SK-N-SH treated with all-trans-retinoic acid at 6 μM for 48 hours (cell line): ENCODE measurements around the gene JAK1.

ENCODE experiments used
- ARNTL ChIP-seq: fragments of 450-650 bp; formaldehyde crosslinking; IDR thresholded peaks from 2 replicates; pipeline ENCODE4 v1.5.0; 2020; ENCODE audit warnings: low read depth, mild to moderate bottlenecking, moderate library complexity, borderline replicate concordance
- CSDC2 ChIP-seq: fragments of 250-450 bp; sonication (Bioruptor Pico); IDR thresholded peaks from 2 replicates; pipeline ENCODE4 v1.5.0; 2020; ENCODE audit warnings: mild to moderate bottlenecking, moderate library complexity
- GLIS3 ChIP-seq: fragments of 250-450 bp; sonication (Bioruptor Pico); IDR thresholded peaks from 2 replicates; pipeline ENCODE4 v1.5.0; 2020; ENCODE audit warnings: mild to moderate bottlenecking, moderate library complexity
- PATZ1 ChIP-seq: fragments of 250-450 bp; sonication (Bioruptor Pico); IDR thresholded peaks from 2 replicates; pipeline ENCODE4 v1.8.0; 2020; ENCODE audit warnings: mild to moderate bottlenecking, moderate library complexity, borderline replicate concordance
- ZFP3 ChIP-seq: fragments of 250-450 bp; sonication (Bioruptor Pico); IDR thresholded peaks from 2 replicates; pipeline ENCODE4 v1.5.0; 2020; ENCODE audit warnings: mild to moderate bottlenecking, moderate library complexity
- ZNF565 ChIP-seq: fragments of 450-650 bp; formaldehyde crosslinking; conservative IDR thresholded peaks from 2 replicates; pipeline ENCODE4 v1.5.0; 2020; ENCODE audit warnings: low read depth, mild to moderate bottlenecking, moderate library complexity

GRCh38 chr1:64933296-64934070 lies 32.9 kb downstream of the JAK1 start:
- TF ChIP-seq CSDC2 (CRISPR knock-in tag) = no peak
- no peak for TF ChIP-seq PATZ1 (CRISPR knock-in tag)
- TF ChIP-seq ARNTL = no peak
- no peak for TF ChIP-seq ZFP3 (CRISPR knock-in tag)
- no peak for TF ChIP-seq ZNF565 (CRISPR knock-in tag)
- no peak for TF ChIP-seq GLIS3 (CRISPR knock-in tag)
